PFSK-1 (cell line): ENCODE data around the gene EFNB1.

Experiments
- FOXP2 ChIP-seq: optimal IDR thresholded peaks from 2 replicates; pipeline ENCODE3; 2011; ENCODE audit warnings: borderline replicate concordance, control low read depth, inconsistent platforms; ENCODE audit not compliant: insufficient read depth; ENCODE audit errors: extremely low read length, extremely low read depth
- POLR2AphosphoS5 ChIP-seq: IDR thresholded peaks from 2 replicates; pipeline ENCODE4 v1.6.1; 2012; ENCODE audit warnings: low read depth, mild to moderate bottlenecking, control low read depth, low read length, moderate library complexity
- SIN3A ChIP-seq: IDR thresholded peaks from 2 replicates; pipeline ENCODE4 v1.6.1; 2012; ENCODE audit warnings: mild to moderate bottlenecking, low read length, moderate library complexity, borderline replicate concordance; ENCODE audit not compliant: insufficient read depth
- TAF1 ChIP-seq: IDR thresholded peaks from 2 replicates; pipeline ENCODE4 v1.6.1; 2012; ENCODE audit warnings: low read length, control low read depth, borderline replicate concordance; ENCODE audit not compliant: insufficient read depth
- TF ChIP-seq, protein P1 (sequence below), 2 experiments: IDR thresholded peaks; 2 replicates each; pipeline versions ENCODE4 v1.6.1 to v1.8.0; 2011 to 2012; ENCODE audit warnings: low read depth in 2 of 2, low read length in 2 of 2, control low read depth in 1 of 2, inconsistent platforms in 1 of 2, mild to moderate bottlenecking in 1 of 2, moderate library complexity in 1 of 2; ENCODE audit not compliant: insufficient read depth in 1 of 2

DNA sequence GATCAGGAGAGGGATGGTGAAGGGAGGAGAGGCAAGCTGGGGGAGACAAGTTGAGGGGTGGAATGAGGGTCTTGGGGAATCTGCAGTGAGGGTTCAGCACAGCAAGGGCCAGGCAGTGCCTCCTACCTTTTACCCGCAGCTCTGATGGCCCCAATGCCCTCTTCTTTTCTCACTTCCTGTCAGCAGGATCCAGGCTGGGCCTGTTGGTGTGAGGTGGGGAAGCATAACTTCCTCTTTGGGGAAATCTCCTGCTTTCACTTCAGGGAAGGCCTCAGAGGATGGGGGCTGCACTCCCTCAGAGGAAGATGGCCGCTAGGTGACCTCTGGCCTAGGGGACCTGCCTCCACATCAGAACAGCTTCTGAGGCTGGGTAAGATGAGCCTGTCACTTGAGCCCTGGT is 36.5 kb downstream of the EFNB1 start:
- TF ChIP-seq, protein P1, sequence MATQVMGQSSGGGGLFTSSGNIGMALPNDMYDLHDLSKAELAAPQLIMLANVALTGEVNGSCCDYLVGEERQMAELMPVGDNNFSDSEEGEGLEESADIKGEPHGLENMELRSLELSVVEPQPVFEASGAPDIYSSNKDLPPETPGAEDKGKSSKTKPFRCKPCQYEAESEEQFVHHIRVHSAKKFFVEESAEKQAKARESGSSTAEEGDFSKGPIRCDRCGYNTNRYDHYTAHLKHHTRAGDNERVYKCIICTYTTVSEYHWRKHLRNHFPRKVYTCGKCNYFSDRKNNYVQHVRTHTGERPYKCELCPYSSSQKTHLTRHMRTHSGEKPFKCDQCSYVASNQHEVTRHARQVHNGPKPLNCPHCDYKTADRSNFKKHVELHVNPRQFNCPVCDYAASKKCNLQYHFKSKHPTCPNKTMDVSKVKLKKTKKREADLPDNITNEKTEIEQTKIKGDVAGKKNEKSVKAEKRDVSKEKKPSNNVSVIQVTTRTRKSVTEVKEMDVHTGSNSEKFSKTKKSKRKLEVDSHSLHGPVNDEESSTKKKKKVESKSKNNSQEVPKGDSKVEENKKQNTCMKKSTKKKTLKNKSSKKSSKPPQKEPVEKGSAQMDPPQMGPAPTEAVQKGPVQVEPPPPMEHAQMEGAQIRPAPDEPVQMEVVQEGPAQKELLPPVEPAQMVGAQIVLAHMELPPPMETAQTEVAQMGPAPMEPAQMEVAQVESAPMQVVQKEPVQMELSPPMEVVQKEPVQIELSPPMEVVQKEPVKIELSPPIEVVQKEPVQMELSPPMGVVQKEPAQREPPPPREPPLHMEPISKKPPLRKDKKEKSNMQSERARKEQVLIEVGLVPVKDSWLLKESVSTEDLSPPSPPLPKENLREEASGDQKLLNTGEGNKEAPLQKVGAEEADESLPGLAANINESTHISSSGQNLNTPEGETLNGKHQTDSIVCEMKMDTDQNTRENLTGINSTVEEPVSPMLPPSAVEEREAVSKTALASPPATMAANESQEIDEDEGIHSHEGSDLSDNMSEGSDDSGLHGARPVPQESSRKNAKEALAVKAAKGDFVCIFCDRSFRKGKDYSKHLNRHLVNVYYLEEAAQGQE (IDR thresholded peaks at IDR 0.05; ENCODE audit: insufficient read depth in 1 of 2, low read depth in 2 of 2, low read length in 2 of 2): no peak
- no peak for TF ChIP-seq POLR2AphosphoS5
- TF ChIP-seq TAF1: no peak
- no peak for TF ChIP-seq SIN3A
- TF ChIP-seq FOXP2: no peak
